ENCODE data around the gene SURF1.

The SURF1 gene

DNA sequence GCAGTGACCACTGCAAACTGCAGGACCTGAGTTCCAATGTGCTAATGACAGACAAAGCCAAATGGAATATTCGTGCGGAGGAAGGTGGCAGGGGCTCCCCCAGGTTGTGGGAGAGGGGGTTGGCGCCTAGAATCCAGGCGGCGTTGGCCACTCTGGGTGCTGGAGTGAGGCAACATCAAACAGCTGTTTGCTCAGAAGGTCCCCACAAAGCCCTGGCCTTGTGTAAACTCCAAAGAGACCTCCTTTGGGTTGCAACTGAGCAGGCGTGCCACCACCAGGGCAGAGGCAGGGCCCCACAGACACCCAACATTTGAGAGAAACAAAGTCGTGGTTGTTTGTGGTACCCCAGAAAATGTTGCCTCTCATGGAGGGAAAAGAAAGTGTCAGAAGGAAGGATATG lies 34.4 kb upstream of the SURF1 start:
- TF ChIP-seq, protein P1, sequence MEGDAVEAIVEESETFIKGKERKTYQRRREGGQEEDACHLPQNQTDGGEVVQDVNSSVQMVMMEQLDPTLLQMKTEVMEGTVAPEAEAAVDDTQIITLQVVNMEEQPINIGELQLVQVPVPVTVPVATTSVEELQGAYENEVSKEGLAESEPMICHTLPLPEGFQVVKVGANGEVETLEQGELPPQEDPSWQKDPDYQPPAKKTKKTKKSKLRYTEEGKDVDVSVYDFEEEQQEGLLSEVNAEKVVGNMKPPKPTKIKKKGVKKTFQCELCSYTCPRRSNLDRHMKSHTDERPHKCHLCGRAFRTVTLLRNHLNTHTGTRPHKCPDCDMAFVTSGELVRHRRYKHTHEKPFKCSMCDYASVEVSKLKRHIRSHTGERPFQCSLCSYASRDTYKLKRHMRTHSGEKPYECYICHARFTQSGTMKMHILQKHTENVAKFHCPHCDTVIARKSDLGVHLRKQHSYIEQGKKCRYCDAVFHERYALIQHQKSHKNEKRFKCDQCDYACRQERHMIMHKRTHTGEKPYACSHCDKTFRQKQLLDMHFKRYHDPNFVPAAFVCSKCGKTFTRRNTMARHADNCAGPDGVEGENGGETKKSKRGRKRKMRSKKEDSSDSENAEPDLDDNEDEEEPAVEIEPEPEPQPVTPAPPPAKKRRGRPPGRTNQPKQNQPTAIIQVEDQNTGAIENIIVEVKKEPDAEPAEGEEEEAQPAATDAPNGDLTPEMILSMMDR (IDR thresholded peaks at IDR 0.05): no peak
- Histone ChIP-seq H3K27ac (no peak overlapping the region), H3K4me3 (no peak overlapping the region)
- DNase-seq (ENCODE audit: low spot score): no peak

DNA sequence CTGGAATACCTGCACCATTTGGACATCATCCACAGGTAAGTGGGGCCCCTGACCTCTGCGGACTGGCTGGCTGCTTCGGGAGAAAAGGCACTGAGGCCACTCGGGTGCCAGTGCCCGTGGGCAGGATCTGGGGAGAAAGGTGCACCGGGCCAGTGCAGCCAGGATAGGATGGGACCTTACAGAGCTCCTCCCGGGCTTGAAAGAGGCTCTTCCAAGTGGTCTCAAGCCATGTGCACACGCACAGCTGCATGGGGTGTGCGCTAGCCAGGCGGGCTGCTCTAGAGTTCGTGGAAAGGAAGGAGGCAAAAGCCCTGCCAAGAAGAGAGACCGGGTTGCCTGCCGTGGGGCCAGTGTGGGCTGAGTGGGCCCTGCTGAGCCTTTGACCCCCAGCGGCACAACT lies 33.3 kb upstream of the SURF1 start:
- no peak for DNase-seq (ENCODE audit: low spot score)
- Histone ChIP-seq H3K4me3 (no peak overlapping the region), H3K27ac (no peak overlapping the region)
- TF ChIP-seq, protein P1 (IDR thresholded peaks at IDR 0.05): no peak

DNA sequence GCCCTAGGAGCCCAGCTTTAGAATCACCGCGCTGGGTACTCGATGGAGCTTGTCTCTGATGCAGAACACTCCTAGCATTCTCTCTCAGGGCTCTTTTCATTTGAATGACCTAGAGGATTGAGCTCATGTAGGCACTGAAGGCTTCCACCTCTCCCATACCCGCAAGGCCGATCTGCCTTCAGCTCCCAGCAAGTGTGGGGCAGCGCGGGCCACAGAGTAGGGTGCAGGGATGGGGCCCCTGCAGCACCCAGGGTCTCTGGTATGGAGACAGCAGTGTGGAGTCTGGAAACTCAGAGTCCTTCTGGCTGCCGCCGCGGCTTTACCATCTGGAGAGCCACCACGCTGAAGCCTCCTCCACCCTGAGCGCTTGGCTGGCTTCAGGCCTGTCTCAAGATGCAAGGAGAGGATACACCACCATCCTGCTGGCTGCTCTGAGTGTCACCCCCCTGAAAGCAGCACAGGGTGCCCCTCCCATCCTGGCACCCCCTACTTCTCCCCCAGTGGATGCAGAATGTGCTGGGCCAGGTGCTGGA lies 32.8 kb upstream of the SURF1 start:
- DNase-seq (ENCODE audit: low spot score): no peak
- Histone ChIP-seq H3K27ac (no peak overlapping the region), H3K4me3 (no peak overlapping the region)
- TF ChIP-seq, protein P1 (IDR thresholded peaks at IDR 0.05): no peak

GRCh38 chr9:133387680-133388079 lies 31.4 kb upstream of the SURF1 start:
- no peak overlapping the region for H3K27ac ChIP-seq
- no peak for DNase-seq (ENCODE audit: low spot score)

GRCh38 chr9:133386338-133386737 lies 30.1 kb upstream of the SURF1 start:
- Histone ChIP-seq H3K27ac (no peak overlapping the region), H3K4me3 (no peak overlapping the region)
- DNase-seq (ENCODE audit: low spot score): no peak
- TF ChIP-seq, protein P1 (IDR thresholded peaks at IDR 0.05): no peak

More at GRCh38 chr9:133387680-133388079, 31.4 kb upstream of the SURF1 start:
- H3K4me3 ChIP-seq: no peak overlapping the region
- TF ChIP-seq, protein P1 (IDR thresholded peaks at IDR 0.05): no peak

DNA sequence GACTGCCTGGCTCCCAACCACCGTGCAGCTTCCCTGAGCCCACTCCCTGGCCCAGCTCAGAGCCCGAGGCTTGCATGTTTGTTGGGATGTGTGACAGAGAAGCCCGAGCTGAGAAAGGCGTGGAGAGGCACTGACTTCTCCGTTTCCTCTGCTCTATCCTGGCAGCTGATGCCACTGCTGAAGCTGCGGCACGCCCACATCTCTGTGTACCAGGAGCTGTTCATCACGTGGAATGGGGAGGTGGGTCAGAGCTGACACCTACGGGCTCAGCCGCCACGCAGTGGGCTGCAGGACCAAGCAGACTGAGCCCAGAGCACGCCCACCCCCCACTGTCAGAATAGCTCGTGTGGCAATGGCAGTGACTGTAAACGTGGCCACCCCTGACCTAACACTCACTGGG lies 29.2 kb upstream of the SURF1 start:
- no peak for DNase-seq (ENCODE audit: low spot score)
- no peak overlapping the region for H3K4me3 ChIP-seq
- TF ChIP-seq, protein P1 (IDR thresholded peaks at IDR 0.05): no peak
- no peak overlapping the region for H3K27ac ChIP-seq

DNA sequence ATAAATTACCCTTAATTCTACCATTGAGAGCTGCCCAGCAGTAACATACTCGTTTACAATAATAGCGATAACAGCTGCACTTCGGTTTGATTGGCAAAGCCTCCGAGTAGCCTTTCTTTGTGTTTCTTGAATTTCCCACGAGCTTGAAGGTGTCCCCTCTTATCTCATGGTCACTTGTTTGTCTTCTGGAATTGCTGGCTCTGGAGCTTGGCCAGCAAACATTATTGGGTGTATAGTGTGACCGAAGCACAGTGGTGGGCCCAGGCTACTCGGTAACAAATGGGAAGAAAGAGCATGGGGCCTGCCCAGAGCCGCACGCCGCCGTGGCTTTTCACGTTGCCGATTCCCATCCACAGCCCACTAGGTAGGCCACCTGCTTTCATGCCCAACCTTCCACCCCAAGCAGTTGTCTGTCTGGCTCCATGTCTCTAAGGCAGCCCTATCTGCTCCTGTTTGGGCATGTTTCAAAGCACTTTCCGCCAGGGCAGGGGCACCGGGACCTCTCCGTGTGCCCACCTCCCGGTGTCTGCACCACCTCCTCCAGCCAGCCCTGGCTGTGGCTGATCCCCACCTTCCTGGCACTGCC lies 28.5 kb upstream of the SURF1 start:
- DNase-seq (ENCODE audit: low spot score): no peak
- TF ChIP-seq, protein P1 (IDR thresholded peaks at IDR 0.05): no peak
- Histone ChIP-seq H3K4me3 (no peak overlapping the region), H3K27ac (no peak overlapping the region)

Data from coronary artery (tissue), 2 donors.